Prostate gland (tissue), 2 donors: ENCODE data around the gene ATF6. TPM values are rescaled to one million over a fixed set of nuclear protein-coding genes. Genes with fewer than 3 reads are reported as not detected.

Experiments used
- DNase-seq: peaks from one replicate; pipeline ENCODE4 v3.0.0-alpha.2; 2019; ENCODE audit warnings: low spot score
- H3K27ac ChIP-seq, 2 donors: fragments of 200-600 bp; sonication (generic); 2 replicates each; pipeline ENCODE4 v1.5.1; 2017 to 2019
- H3K27me3 ChIP-seq: fragments of 200-600 bp; sonication (generic); replicated peaks from 2 replicates; pipeline ENCODE4 v1.5.1; 2019; ENCODE audit not compliant: insufficient read depth
- H3K36me3 ChIP-seq, 2 donors: fragments of 200-600 bp; sonication (generic); 1 replicate in 1 of 2; 2 replicates in 1 of 2; pipeline versions ENCODE4 v1.5.1 to v1.8.1; 2017 to 2019
- H3K4me1 ChIP-seq: fragments of 200-600 bp; sonication (generic); replicated peaks from 2 replicates; pipeline ENCODE4 v1.5.1; 2019
- H3K4me3 ChIP-seq, 2 donors: fragments of 200-600 bp; sonication (generic); 2 replicates each; pipeline ENCODE4 v1.5.1; 2017 to 2019
- H3K9me3 ChIP-seq: fragments of 200-600 bp; sonication (generic); 2 replicates; pipeline ENCODE4 v1.5.1; 2017
- POLR2A ChIP-seq: fragments of 450-650 bp; IDR thresholded peaks from one replicate; pipeline ENCODE4 v1.6.1; 2016; ENCODE audit warnings: antibody characterized with exemption, mild to moderate bottlenecking
- POLR2AphosphoS5 ChIP-seq: sonication (generic); formaldehyde crosslinking; IDR thresholded peaks from one replicate; pipeline ENCODE4 v1.6.1; 2017; ENCODE audit warnings: antibody characterized with exemption
- WGBS: methylation state at CpG from one replicate; pipeline ENCODE4 v1.1.5; 2018; 5-methylcytosine and 5-hydroxymethylcytosine counted together
- intact Hi-C: fragments of 100-400 bp; cut with DNase I; formaldehyde crosslinking; loops from one replicate; pipeline ENCODE4 v1.14.2; 2022
- total RNA-seq, 2 donors: library from RNA; depleted of rRNA; stranded (reverse); fragments of >200 nt; gene quantifications; one replicate each; pipeline ENCODE4 v1.1.0, GENCODE V29; 2016
- TF ChIP-seq, protein P1 (sequence below), 4 experiments: fragments of 200-600 bp in 2 of 4; fragments of 450-650 bp in 2 of 4; sonication (generic) in 2 of 4; IDR thresholded peaks; 1 replicate in 3 of 4; 2 replicates in 1 of 4; pipeline ENCODE4 v1.5.1; 2016 to 2019; ENCODE audit warnings: antibody characterized with exemption in 4 of 4, mild to moderate bottlenecking in 2 of 4, moderate library complexity in 2 of 4

ATF6 gene
- total RNA-seq, 2 donors from 2014 or later = 34.6 to 38.9 TPM

DNA sequence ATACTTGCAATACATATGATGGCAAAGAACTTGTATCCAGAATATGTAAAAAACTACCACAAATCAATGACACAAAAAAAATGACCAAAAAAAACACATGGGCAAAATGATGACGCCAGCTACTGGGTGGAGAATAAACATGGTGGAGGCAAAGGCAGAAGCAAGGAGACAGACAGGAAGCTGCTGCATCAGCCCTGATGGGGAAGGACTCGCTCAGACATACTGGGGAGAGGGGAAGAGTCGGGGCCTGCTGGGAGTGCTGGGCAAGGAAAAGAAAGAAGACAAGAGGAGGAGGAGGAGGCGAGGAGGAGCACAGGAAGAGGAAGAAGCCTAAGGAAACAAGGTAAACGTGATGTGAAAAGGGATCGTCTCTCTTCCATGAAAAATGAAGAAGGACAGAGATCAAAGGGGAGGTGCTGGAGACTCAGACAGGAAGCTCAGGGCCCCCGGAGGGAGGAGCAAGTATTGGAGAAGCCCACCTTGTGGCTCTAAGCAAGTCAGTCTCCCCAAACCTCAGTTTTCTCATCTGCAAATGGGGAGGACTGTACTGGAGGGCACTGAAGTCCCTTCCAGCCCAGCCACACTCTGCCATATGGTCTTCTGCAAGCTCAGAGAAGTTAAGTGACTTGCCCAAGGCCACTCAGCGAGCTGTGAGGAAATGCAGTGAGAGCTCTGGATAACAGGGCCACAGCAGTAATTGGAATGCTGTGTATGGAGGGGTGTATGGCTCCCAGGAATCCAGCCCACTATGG, 233.4 kb downstream of the ATF6 start:
- 74% methylated on average over 8 of the region's 8 CpGs for WGBS
- no peak for DNase-seq
- no peak overlapping the region for H3K4me3 ChIP-seq
- no peak overlapping the region for H3K27ac ChIP-seq
- no peak for TF ChIP-seq POLR2AphosphoS5
- no peak for TF ChIP-seq POLR2A
- TF ChIP-seq, protein P1, sequence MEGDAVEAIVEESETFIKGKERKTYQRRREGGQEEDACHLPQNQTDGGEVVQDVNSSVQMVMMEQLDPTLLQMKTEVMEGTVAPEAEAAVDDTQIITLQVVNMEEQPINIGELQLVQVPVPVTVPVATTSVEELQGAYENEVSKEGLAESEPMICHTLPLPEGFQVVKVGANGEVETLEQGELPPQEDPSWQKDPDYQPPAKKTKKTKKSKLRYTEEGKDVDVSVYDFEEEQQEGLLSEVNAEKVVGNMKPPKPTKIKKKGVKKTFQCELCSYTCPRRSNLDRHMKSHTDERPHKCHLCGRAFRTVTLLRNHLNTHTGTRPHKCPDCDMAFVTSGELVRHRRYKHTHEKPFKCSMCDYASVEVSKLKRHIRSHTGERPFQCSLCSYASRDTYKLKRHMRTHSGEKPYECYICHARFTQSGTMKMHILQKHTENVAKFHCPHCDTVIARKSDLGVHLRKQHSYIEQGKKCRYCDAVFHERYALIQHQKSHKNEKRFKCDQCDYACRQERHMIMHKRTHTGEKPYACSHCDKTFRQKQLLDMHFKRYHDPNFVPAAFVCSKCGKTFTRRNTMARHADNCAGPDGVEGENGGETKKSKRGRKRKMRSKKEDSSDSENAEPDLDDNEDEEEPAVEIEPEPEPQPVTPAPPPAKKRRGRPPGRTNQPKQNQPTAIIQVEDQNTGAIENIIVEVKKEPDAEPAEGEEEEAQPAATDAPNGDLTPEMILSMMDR (IDR thresholded peaks at IDR 0.05) = no peak
- H3K4me1 ChIP-seq = no peaks in the 10 kb centered on the region
- H3K9me3 ChIP-seq = no peaks in the 10 kb centered on the region
- intact Hi-C loops = no loop called here
- no peaks in the 10 kb centered on the region for H3K27me3 ChIP-seq
- no peaks in the 10 kb centered on the region for H3K36me3 ChIP-seq

DNA sequence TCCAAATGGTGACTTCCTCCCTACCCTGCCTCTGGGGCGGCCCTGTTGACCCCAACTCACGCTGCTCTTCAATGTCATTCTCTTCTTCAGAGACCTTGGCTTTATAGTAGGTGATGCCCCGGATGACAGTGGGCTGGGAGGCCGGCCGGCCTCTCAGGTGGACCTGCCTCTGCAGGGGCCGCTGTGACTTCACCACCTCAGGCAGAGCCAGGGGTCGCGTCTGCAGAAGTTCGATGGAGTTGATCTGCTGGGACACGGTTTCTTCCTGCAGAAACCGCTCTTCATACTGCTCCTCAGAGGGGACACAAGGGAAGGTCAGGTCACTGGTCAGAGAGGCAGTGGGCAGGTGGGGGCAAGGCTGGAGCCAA, 233.9 kb downstream of the ATF6 start:
- Histone ChIP-seq H3K27me3 (no peaks in the 10 kb centered on the region), H3K4me3 (no peak overlapping the region), H3K36me3 (no peaks in the 10 kb centered on the region), H3K27ac (no peak overlapping the region), H3K9me3 (no peaks in the 10 kb centered on the region), H3K4me1 (no peaks in the 10 kb centered on the region)
- DNase-seq = no peak
- 97% methylated on average over 11 of the region's 11 CpGs for WGBS
- intact Hi-C loops = no loop called here
- TF ChIP-seq POLR2A (no peak), POLR2AphosphoS5 (no peak)
- TF ChIP-seq, protein P1 (IDR thresholded peaks at IDR 0.05) = no peak

DNA sequence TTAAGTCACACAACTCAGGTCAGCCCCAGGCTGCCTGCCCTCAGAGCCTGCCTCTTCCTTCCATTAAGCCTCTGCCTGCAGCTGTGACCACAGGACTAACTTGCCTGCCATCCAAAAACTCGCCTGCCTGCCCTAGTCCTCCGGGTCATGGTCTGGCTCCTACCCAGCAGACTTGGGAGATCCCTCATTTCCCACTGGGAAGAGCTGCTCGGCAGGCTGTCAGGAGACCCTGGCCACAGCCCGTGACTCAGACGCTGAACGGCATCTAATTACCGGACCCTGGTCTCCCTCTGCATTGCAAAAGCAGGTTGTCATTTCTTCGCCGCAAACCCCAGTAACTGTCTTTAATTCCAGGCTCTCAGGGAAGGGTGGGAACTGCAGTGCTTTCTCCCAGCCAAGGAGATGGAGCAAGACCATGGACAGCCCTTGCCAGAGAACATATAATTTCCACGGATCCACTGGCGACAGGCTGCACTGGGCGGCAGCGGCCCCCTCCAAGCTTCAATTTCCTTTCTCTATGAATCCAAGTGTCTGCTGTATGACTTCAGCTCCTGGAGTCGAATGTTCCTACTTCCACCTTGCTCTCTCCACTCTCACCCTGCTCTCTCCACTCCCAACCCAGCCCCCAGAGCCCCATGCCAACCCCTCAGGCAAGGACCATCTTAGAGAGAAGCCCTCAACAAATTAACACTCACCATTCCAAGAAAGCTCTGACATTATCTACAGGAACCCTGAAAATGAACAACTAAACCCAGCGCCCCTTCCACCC, 237.1 kb downstream of the ATF6 start:
- TF ChIP-seq POLR2A (no peak), POLR2AphosphoS5 (no peak)
- TF ChIP-seq, protein P1 (IDR thresholded peaks at IDR 0.05) = no peak
- Histone ChIP-seq H3K27me3 (no peaks in the 10 kb centered on the region), H3K4me1 (no peaks in the 10 kb centered on the region), H3K9me3 (no peaks in the 10 kb centered on the region), H3K36me3 (no peaks in the 10 kb centered on the region), H3K4me3 (no peak overlapping the region), H3K27ac (no peak overlapping the region)
- WGBS = 58% methylated on average over 15 of the region's 15 CpGs
- DNase-seq = no peak
- intact Hi-C loops = no loop called here

DNA sequence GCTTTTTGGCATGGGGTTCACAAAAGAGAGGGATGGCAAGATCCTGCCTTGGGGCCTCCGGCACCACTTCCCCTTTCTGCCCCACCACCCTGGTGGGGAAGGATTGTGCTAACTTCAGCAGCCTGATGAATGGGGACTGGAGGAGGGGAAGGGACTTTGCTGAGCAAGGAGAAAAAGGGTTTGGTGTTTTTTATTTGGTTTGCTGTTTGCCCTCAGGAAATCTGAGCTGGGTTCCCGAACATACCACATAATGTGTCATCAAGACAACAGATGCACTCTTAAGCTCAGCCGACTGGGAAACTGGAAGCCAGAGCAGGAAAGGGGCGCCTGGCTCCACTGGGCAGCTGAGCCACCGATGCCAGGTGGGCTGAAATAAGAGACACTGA, 237.7 kb downstream of the ATF6 start:
- WGBS = 33% methylated on average over 5 of the region's 5 CpGs
- intact Hi-C loops = no loop called here
- H3K4me1 ChIP-seq = no peaks in the 10 kb centered on the region
- H3K27me3 ChIP-seq = no peaks in the 10 kb centered on the region
- TF ChIP-seq, protein P1 (IDR thresholded peaks at IDR 0.05) = no peak
- TF ChIP-seq POLR2AphosphoS5 = no peak
- no peak for TF ChIP-seq POLR2A
- no peak for DNase-seq
- no peak overlapping the region for H3K27ac ChIP-seq
- no peaks in the 10 kb centered on the region for H3K9me3 ChIP-seq
- H3K4me3 ChIP-seq = no peak overlapping the region
- H3K36me3 ChIP-seq = no peaks in the 10 kb centered on the region
